ENCODE results near the gene ODC1.

GRCh38 chr2:10433947-10434885 lies 13.9 kb downstream of the ODC1 start:
- TF ChIP-seq CTCF (IDR thresholded peaks at IDR 0.05; ENCODE audit: borderline replicate concordance, extremely low read depth, low read length, poor library complexity, severe bottlenecking), result no peak
- TF ChIP-seq EZH2 (IDR thresholded peaks at IDR 0.05; ENCODE audit: borderline replicate concordance, low read depth, low read length, severe bottlenecking), result no peak
